ENCODE data around the gene MEIG1.
"Not testable (repeated sequence)": the region's sequence is repeated elsewhere in the genome, so short reads cannot be mapped to it uniquely, and the experiment has no call there.

Gene MEIG1

DNA sequence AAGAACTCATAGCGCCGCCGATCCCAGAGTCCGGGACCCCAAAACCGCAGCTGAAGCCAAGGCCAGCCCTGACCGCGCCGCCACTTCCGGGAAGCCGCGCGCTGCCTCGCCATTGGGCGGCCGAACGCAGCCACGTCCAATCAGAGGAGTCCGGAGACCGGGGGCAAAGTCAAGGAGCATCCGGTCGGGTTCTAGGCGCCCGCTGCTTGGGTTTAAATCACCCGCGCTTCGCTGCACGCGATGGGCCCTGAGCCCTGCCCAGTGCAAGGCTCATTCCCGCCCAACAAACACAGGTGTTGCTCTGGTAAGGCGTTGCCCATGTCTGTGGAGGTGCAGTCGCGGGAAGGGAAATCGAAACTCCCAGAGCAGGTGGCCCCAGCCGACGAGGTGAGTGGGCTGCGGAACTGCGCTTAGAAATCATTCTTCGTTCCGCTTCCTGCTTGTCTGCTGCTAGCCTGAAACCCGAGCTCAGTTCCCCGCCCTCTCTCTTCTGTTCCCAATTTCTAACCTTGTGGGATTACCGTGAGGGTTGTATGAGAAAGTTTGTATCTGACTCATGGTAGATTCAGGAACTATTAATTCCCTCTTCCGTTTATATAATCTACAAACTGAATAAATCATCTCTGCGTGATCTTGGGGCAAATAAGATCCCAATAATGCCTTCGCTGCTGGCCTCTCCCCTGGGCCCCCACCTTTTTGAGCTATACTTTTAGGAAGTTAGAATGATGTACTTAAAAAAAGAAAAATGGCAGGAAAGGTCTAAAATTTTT lies 5.0 kb upstream of the MEIG1 start, which contains the start of gene DCLRE1C:
Gene DCLRE1C, minus strand, starts transcription at position 96 of the 770 bp plus-strand sequence. Its CDS starts 86 bp downstream, at position 10.
- peak; percentile 67 for DNase-seq (ENCODE audit: low read depth, low spot score)

DNA sequence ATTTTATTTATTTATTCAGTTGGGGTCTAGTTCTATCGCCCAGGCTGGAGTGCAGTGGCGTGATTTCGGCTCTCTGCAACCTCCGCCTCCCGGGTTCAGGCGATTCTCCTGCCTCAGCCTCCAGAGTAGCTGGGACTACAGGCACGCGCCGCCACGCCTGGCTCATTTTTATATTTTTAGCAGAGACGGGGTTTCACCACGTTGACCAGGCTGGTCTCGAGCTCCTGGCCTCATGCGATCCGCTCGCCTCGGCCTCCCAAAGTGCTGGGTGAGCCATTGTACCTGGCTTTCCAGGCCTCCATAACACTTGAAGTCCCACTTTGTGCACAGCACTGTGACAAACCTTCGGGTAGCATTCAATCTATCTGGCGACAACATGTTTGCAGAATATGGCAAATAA lies 4.3 kb upstream of the MEIG1 start:
- DNase-seq (ENCODE audit: low read depth, low spot score), result no peak

GRCh38 chr10:14958872-14959220 lies 342 bp upstream of the MEIG1 start:
- no peak for DNase-seq (ENCODE audit: low read depth, low spot score)

DNA sequence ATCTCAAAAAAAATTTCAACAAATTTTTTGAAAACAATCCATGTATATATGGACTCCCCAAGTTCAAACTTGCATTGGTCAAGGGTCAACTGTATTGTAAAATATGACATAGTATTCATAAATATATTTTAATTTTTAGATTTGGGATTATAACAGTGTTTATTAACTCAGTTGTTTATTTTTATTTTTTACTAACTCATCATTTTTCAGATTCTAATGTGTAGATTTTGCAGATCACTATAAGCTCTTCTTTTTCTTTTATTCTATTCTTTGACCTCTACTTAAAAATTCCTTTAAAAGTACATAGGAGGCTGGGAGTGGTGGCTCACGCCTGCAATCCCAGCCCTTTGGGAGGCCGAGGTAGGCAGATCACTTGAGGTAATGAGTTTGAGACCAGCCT lies 8.7 kb downstream of the MEIG1 start:
- DNase-seq (ENCODE audit: low read depth, low spot score), result no peak

GRCh38 chr10:14971867-14972448 lies 12.8 kb downstream of the MEIG1 start:
- no peak for DNase-seq (ENCODE audit: low read depth, low spot score)

GRCh38 chr10:14974153-14974998 lies 15.2 kb downstream of the MEIG1 start:
- DNase-seq (ENCODE audit: low read depth, low spot score), result not testable (repeated sequence)

GRCh38 chr10:14975672-14976273 lies 16.6 kb downstream of the MEIG1 start:
- no peak for DNase-seq (ENCODE audit: low read depth, low spot score)

GRCh38 chr10:14982744-14983143 lies 23.6 kb downstream of the MEIG1 start:
- DNase-seq (ENCODE audit: low read depth, low spot score), result no peak

DNA sequence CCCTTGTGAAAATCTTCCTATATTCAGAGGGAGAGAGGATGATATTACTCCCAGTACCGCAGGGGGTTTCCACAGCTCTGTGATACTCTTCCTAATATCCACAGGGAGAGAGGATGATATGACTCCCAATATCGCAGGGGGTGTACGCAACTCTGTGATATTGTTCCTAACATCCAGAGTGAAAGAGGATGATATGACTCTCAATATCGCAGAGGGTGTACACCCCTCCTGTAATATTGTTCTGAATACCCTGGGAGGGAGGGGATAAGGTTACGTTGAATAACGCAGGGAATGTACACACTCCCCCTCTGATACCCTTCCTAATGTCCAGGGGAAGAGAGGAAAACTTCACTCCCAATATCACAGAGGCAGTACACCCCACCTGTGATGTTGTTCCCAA lies 30.4 kb downstream of the MEIG1 start:
- DNase-seq (ENCODE audit: low read depth, low spot score), result not testable (repeated sequence)

- peak; percentile 7 for DNase-seq (ENCODE audit: low read depth, low spot score)
Observed at GRCh38 chr10:14991035-14991749, 32.0 kb downstream of the MEIG1 start.

DNA sequence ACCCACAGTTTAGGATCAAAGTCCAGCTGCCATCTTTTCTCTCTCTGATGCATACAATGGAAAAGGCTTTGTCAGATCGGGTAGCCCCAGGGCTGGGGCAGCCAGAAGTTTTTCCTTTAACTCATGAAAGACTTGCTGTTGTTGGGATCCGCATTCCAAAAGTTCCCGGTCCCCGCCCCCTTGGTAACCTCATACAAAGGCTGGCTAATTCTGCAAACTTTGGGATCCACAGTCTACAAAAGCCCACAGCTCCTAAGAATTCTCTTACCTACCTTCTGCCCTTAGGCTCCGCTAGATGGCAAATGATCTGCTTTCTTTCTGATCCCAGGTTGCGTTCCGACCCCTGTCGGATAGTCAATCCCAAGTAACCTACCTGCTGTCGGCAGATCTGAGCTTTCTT lies 33.1 kb downstream of the MEIG1 start:
- not testable (repeated sequence) for DNase-seq (ENCODE audit: low read depth, low spot score)

GRCh38 chr10:14993500-14994455 lies 34.6 kb downstream of the MEIG1 start:
- not testable (repeated sequence) for DNase-seq (ENCODE audit: low read depth, low spot score)

DNA sequence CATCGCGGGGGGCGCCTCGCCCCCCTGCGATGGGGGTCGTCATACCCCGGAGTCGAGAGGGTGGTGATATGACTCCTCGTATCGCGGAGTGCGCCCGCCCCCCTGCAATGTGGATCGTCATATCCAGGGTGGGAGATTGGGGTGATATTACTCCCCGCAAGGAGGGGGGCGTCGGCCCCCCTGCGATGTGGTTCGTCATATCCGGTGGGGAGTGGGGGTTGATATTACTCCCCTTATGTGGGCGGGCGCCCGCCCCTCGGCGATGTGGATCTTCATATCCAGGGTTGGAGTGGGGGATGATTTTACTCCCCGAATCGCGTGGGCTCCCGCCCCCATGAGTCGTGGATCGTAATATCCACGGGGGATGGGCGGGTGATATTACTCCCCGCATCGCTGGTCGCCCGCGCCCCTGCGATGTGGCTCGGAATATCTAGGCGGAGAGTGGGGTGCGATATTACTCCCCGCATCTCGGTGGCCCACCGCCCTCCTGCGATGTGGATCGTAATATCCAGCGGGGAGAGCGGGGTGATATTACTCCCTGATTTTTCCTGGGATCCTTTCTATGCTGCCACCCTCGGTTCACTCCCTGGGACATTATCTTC lies 36.9 kb downstream of the MEIG1 start:
- DNase-seq (ENCODE audit: low read depth, low spot score), result no peak

DNA sequence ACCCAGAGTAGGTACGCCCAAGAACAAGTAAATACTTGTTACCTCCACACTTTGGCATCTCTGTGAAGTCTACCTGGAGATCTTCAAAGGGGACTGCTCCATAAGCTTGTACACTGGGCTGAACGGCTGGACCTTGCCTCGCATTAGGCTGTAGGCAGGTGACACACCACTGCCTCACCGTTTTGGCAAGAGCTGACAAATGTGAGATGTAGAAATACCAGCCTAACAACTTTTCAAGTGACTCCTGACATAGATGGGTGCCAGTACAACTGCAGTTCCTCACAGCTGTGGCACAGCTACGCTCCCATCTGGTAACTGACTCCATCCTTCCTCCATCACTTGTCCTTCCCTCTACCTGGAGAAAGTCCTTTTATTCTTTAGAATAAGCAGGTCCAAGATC lies 54.3 kb downstream of the MEIG1 start:
- DNase-seq (ENCODE audit: low read depth, low spot score), result not testable (repeated sequence)

- no peak for DNase-seq (ENCODE audit: low read depth, low spot score)
Observed at GRCh38 chr10:15015451-15015850, 56.3 kb downstream of the MEIG1 start.

DNA sequence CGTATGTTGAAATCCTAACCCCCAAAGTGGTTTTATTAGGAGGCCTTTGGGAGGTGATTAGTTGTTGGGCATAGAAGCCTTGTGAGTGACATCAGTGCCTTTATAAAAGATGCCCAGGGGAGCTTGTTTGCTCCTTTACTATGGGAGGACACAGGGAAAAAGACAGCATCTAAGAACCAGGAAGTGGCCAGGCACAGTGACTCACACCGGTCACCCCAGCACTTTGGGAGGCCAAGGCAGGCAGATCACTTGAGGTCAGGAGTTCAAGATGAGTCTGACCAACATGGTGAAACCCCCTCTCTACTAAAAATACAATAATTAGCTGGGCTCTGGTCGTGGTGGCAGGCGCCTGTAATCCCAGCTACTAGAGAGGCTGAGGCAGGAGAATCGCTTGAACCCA lies 61.8 kb downstream of the MEIG1 start:
- DNase-seq (ENCODE audit: low read depth, low spot score), result not testable (repeated sequence)
